Cardiac muscle cell (in vitro differentiated cells and primary cell): ENCODE results near the gene UBE2D3. TPM values are rescaled to one million over a fixed set of nuclear protein-coding genes. Genes with fewer than 3 reads are reported as not detected.
A peak's percentile ranks its signal among the peaks of the same experiment; 100 is the strongest.

ENCODE experiments used
- DNase-seq, 2 donors: peaks; one replicate each; pipeline versions ENCODE4 v3.0.0 to v3.0.0-alpha.2; 2010 to 2017; ENCODE audit warnings: low read depth in 1 of 2, low spot score in 1 of 2
- H3K27ac ChIP-seq: fragments of 200-600 bp; sonication (generic); 2 replicates; pipeline ENCODE4 v1.5.1; 2016
- H3K27me3 ChIP-seq: fragments of 200-600 bp; sonication (generic); 2 replicates; pipeline ENCODE4 v1.6.0; 2016; ENCODE audit warnings: control low read depth
- H3K36me3 ChIP-seq: fragments of 200-600 bp; sonication (generic); 2 replicates; pipeline ENCODE4 v1.5.1; 2016; ENCODE audit warnings: control low read depth
- H3K4me1 ChIP-seq: fragments of 200-600 bp; sonication (generic); 2 replicates; pipeline ENCODE4 v1.8.1; 2017; ENCODE audit warnings: low read depth, mild to moderate bottlenecking, mixed run types
- H3K4me3 ChIP-seq: fragments of 200-600 bp; sonication (generic); 2 replicates; pipeline ENCODE4 v1.5.1; 2016; ENCODE audit warnings: mild to moderate bottlenecking
- H3K9me3 ChIP-seq: fragments of 200-600 bp; sonication (generic); 2 replicates; pipeline ENCODE4 v1.5.1; 2017; ENCODE audit warnings: low read depth, mild to moderate bottlenecking, control low read depth
- CTCF ChIP-seq: IDR thresholded peaks from 2 replicates; pipeline ENCODE4 v1.5.1; 2012; ENCODE audit warnings: low read depth, mild to moderate bottlenecking, low read length
- polyA plus RNA-seq: library from polyadenylated mRNA; unstranded; fragments of >200 nt; fragmentation: Nextera tagmentation; extraction: Ambion mirVana; gene quantifications from 2 replicates; pipeline ENCODE4 v1.2.1, GENCODE V29; 2016
- total RNA-seq: library from RNA; depleted of rRNA; stranded (reverse); fragments of >200 nt; gene quantifications from 2 replicates; pipeline ENCODE4 v1.2.3, GENCODE V29; 2016

Gene UBE2D3
- total RNA-seq = 359 and 420 TPM in 2 replicates
- polyA plus RNA-seq = 241 and 350 TPM in 2 replicates

GRCh38 chr4:102826890-102827673 lies at the start of gene UBE2D3:
Gene UBE2D3 (minus strand): TSS chr4:102827551. CDS start chr4:102826508, 1,043 bp downstream.
- DNase-seq = peak; percentile 94 to 99
- H3K36me3 ChIP-seq = no peaks in the 10 kb centered on the region
- peak; percentile 25 for TF ChIP-seq CTCF

GRCh38 chr4:102871772-102872171 lies 44.4 kb upstream of the UBE2D3 start:
- no peak overlapping the region for H3K4me3 ChIP-seq
- TF ChIP-seq CTCF = no peak

More at GRCh38 chr4:102826890-102827673, at the start of gene UBE2D3:
- Histone ChIP-seq H3K27me3 (no peaks in the 10 kb centered on the region), H3K9me3 (no peaks in the 10 kb centered on the region), H3K4me3 (peak within 1 kb of the TSS; percentile 89), H3K4me1 (peaks cover 15% of the 10 kb centered on the region), H3K27ac (peak within 1 kb of the TSS; percentile 100)

GRCh38 chr4:102869569-102870197 lies 42.3 kb upstream of the UBE2D3 start:
- H3K27me3 ChIP-seq = no peaks in the 10 kb centered on the region
- H3K9me3 ChIP-seq = no peaks in the 10 kb centered on the region
- H3K27ac ChIP-seq = peak overlapping the region; percentile 89
- peaks cover 2% of the 10 kb centered on the region for H3K36me3 ChIP-seq
- peak overlapping the region; percentile 37 for H3K4me3 ChIP-seq
- DNase-seq = no peak
- TF ChIP-seq CTCF = no peak
- H3K4me1 ChIP-seq = peaks cover 26% of the 10 kb centered on the region

More at GRCh38 chr4:102871772-102872171, 44.4 kb upstream of the UBE2D3 start:
- Histone ChIP-seq H3K9me3 (no peaks in the 10 kb centered on the region), H3K36me3 (peaks cover 8% of the 10 kb centered on the region), H3K4me1 (peaks cover 24% of the 10 kb centered on the region), H3K27ac (no peak overlapping the region), H3K27me3 (no peaks in the 10 kb centered on the region)
- no peak for DNase-seq

GRCh38 chr4:102868781-102869568 lies 41.6 kb upstream of the UBE2D3 start, which contains the start of gene CISD2:
Gene CISD2 (plus strand): TSS chr4:102868992. CDS start chr4:102869085, 93 bp downstream.
- Histone ChIP-seq H3K36me3 (no peaks in the 10 kb centered on the region), H3K27me3 (no peaks in the 10 kb centered on the region), H3K9me3 (no peaks in the 10 kb centered on the region), H3K4me1 (peaks cover 26% of the 10 kb centered on the region), H3K27ac (peak within 1 kb of the TSS; percentile 89), H3K4me3 (peak within 1 kb of the TSS; percentile 37)
- no peak for TF ChIP-seq CTCF
- DNase-seq = peak; percentile 95 to 96

- no peak for DNase-seq
- Histone ChIP-seq H3K27ac (peak overlapping the region; percentile 89), H3K4me1 (peaks cover 26% of the 10 kb centered on the region), H3K27me3 (no peaks in the 10 kb centered on the region), H3K36me3 (no peaks in the 10 kb centered on the region), H3K4me3 (peak overlapping the region; percentile 37), H3K9me3 (no peaks in the 10 kb centered on the region)
- TF ChIP-seq CTCF = no peak
These were observed 40.9 kb upstream of the UBE2D3 start for GRCh38 chr4:102868153-102868780.
